GM12878 (cell line): ENCODE data around the gene COL7A1. TPM values are rescaled to one million over a fixed set of nuclear protein-coding genes. Genes with fewer than 3 reads are reported as not detected.

ENCODE experiments used
- ATAC-seq: fragments of 200-7000 bp; cut with Tn5 transposase; 3 replicates; pipeline ENCODE4 v1.9.1; 2020; ENCODE audit warnings: mild to moderate bottlenecking, moderate library complexity
- BruUV-seq: library from RNA; stranded (reverse); fragments of 400-500 nt; replicated peaks from 2 replicates; lab custom pipeline; 2021; lab: Mats Ljungman, UMichigan
- CTCF ChIA-PET: fragments of 300-600 bp; sonication (Branson Sonifier 250); formaldehyde crosslinking; extraction: SDS; loops from one replicate; lab custom pipeline; 2021; ENCODE audit warnings: inconsistent platforms; lab: Yijun Ruan, JAX
- POLR2A ChIA-PET: fragments of 350-600 bp; formaldehyde crosslinking; extraction: SDS; loops from one replicate; lab custom pipeline; 2021; ENCODE audit warnings: inconsistent platforms; lab: Charles Lee
- RAD21 ChIA-PET: fragments of 300-600 bp; sonication (Branson Sonifier 250); formaldehyde crosslinking; loops from one replicate; lab custom pipeline; 2023; ENCODE audit warnings: antibody characterized with exemption; ENCODE audit not compliant: unreplicated experiment; lab: Charles Lee
- SMC1A ChIA-PET: fragments of 300-600 bp; sonication (Branson Sonifier 250); formaldehyde crosslinking; loops from one replicate; lab custom pipeline; 2023; ENCODE audit not compliant: unreplicated experiment, uncharacterized antibody; lab: Charles Lee
- DNase-seq: peaks from one replicate; pipeline ENCODE4 v3.0.0-alpha.2; 2011; ENCODE audit warnings: low read depth, low spot score
- FAIRE-seq: peaks from 3 replicates; lab custom pipeline; 2011; peaks lifted over from hg19 to GRCh38; lab: Jason Lieb, UNC
- H2AFZ ChIP-seq: 2 replicates; pipeline ENCODE4 v1.6.0; 2011; ENCODE audit warnings: low read depth, low read length, control low read depth; ENCODE audit not compliant: control insufficient read depth
- H3K27ac ChIP-seq: 2 replicates; pipeline ENCODE4 v1.5.1; 2011; ENCODE audit warnings: control low read depth; ENCODE audit not compliant: control insufficient read depth, insufficient read depth
- H3K27me3 ChIP-seq, 2 experiments: replicated peaks in 1 of 2; 2 replicates each; pipeline versions ENCODE4 v1.6.0 to v1.6.1; 2011; ENCODE audit warnings: low read length in 1 of 2; ENCODE audit not compliant: control insufficient read depth in 2 of 2, insufficient read depth in 2 of 2
- H3K36me3 ChIP-seq, 2 experiments: 2 replicates each; pipeline ENCODE4 v1.5.1; 2011; ENCODE audit warnings: low read length in 1 of 2; ENCODE audit not compliant: control insufficient read depth in 2 of 2, insufficient read depth in 2 of 2
- H3K4me1 ChIP-seq: 2 replicates; pipeline ENCODE4 v1.6.1; 2011; ENCODE audit warnings: mild to moderate bottlenecking, low read length, moderate library complexity, mixed read lengths; ENCODE audit not compliant: control insufficient read depth, insufficient read depth
- H3K4me2 ChIP-seq: 2 replicates; pipeline ENCODE4 v1.6.0; 2011; ENCODE audit warnings: control low read depth; ENCODE audit not compliant: control insufficient read depth, insufficient read depth
- H3K4me3 ChIP-seq: fragments of 200-600 bp; sonication (generic); 2 replicates; pipeline ENCODE4 v1.5.1; 2016
- H3K79me2 ChIP-seq: 2 replicates; pipeline ENCODE4 v1.6.0; 2011; ENCODE audit warnings: low read length; ENCODE audit not compliant: control insufficient read depth, insufficient read depth
- H3K9ac ChIP-seq: 2 replicates; pipeline ENCODE4 v1.8.0; 2011; ENCODE audit warnings: low read length, control low read depth, mixed read lengths; ENCODE audit not compliant: control insufficient read depth, insufficient read depth
- H3K9me3 ChIP-seq: replicated peaks from 3 replicates; pipeline ENCODE4 v1.5.1; 2011; ENCODE audit warnings: mild to moderate bottlenecking, low read length; ENCODE audit not compliant: control insufficient read depth, insufficient read depth
- H4K20me1 ChIP-seq: 2 replicates; pipeline ENCODE4 v1.6.0; 2011; ENCODE audit not compliant: control insufficient read depth, insufficient read depth
- CEBPB ChIP-seq, 2 experiments: fragments of 150-350 bp in 1 of 2; IDR thresholded peaks; 2 replicates each; pipeline ENCODE4 v1.6.1; 2012 to 2014; ENCODE audit warnings: low read depth in 2 of 2, low read length in 2 of 2, borderline replicate concordance in 1 of 2, inconsistent platforms in 1 of 2
- ESRRA ChIP-seq: IDR thresholded peaks from 2 replicates; pipeline ENCODE4 v1.6.1; 2012; ENCODE audit warnings: mild to moderate bottlenecking, low read length, improper control_type of control experiment
- IKZF1 ChIP-seq: fragments of 450-650 bp; conservative IDR thresholded peaks from 2 replicates; pipeline ENCODE4 v1.6.1; 2017; ENCODE audit warnings: antibody characterized with exemption, mild to moderate bottlenecking
- KAT2A ChIP-seq: conservative IDR thresholded peaks from 2 replicates; pipeline ENCODE4 v1.6.1; 2011; ENCODE audit warnings: low read depth, low read length; ENCODE audit not compliant: control insufficient read depth
- MYC ChIP-seq: IDR thresholded peaks from 2 replicates; pipeline ENCODE4 v1.6.1; 2011; ENCODE audit warnings: mild to moderate bottlenecking, low read length, moderate library complexity, inconsistent platforms; ENCODE audit not compliant: insufficient read depth, insufficient replicate concordance, insufficient read length, severe bottlenecking
- NFIC ChIP-seq: IDR thresholded peaks from 2 replicates; pipeline ENCODE4 v1.6.1; 2012; ENCODE audit warnings: low read depth, mild to moderate bottlenecking, inconsistent platforms, low read length, moderate library complexity
- PBX3 ChIP-seq: IDR thresholded peaks from 2 replicates; pipeline ENCODE4 v1.6.1; 2011; ENCODE audit warnings: mild to moderate bottlenecking, low read depth, low read length, moderate library complexity; ENCODE audit not compliant: insufficient replicate concordance
- USF2 ChIP-seq: IDR thresholded peaks from 2 replicates; pipeline ENCODE4 v1.6.1; 2011; ENCODE audit warnings: low read depth, low read length, improper control_type of control experiment, borderline replicate concordance
- ZBTB11 ChIP-seq: fragments of 450-650 bp; formaldehyde crosslinking; IDR thresholded peaks from 2 replicates; pipeline ENCODE4 v1.5.0; 2022; ENCODE audit warnings: mild to moderate bottlenecking, missing genetic modification characterization
- ZSCAN29 ChIP-seq: fragments of 450-650 bp; IDR thresholded peaks from 2 replicates; pipeline ENCODE4 v1.6.1; 2017; ENCODE audit warnings: mild to moderate bottlenecking, moderate library complexity
- WGBS: methylation state at CpG from one replicate; pipeline ENCODE4 v1.1.6; 2016; ENCODE audit warnings: low lambda C conversion rate; ENCODE audit not compliant: insufficient replicate concordance, insufficient coverage; ENCODE audit errors: missing lambda C conversion rate; 5-methylcytosine and 5-hydroxymethylcytosine counted together
- in situ Hi-C: fragments of 300-500 bp; cut with MboI; formaldehyde crosslinking; loops from 9 replicates; pipeline ENCODE4 v1.14.3; 2018; ENCODE audit warnings: mixed read lengths
- intact Hi-C: fragments of 100-400 bp; cut with micrococcal nuclease; formaldehyde crosslinking; loops from one replicate; pipeline ENCODE4 v1.14.2; 2022; ENCODE audit not compliant: unreplicated experiment
- polyA plus RNA-seq, 11 experiments: library from polyadenylated mRNA; depleted of rRNA in 4 of 11; unstranded in 6 of 11; stranded (reverse) in 5 of 11; fragments of >200 nt; fragmentation: Nextera tagmentation in 4 of 11; fragmentation: Illumina TruSeq in 1 of 11; extraction: Ambion mirVana in 4 of 11; extraction: Trizol in 1 of 11; gene quantifications; 1 replicate in 1 of 11; 2 replicates in 10 of 11; pipeline versions ENCODE4 v1.2.1 to v1.2.3, GENCODE V29; 2011 to 2016; ENCODE audit warnings: inconsistent platforms in 2 of 11, missing spikeins in 2 of 11, low read depth in 1 of 11
- total RNA-seq, 4 experiments: library from RNA; depleted of rRNA in 3 of 4; stranded (reverse); fragments of >200 nt in 3 of 4; fragmentation: Illumina TruSeq in 1 of 4; extraction: Trizol in 1 of 4; gene quantifications; 2 replicates each; pipeline versions ENCODE4 v1.2.1 to v1.2.3, GENCODE V29; 2013 to 2021

COL7A1 gene
- total and polyA plus RNA-seq, 10 of the 15 experiments (the other 5 are each of a cell fraction or from before 2014, with no cell fraction given) = 0.01 to 1.9 (median 0.29) TPM; not detected in 1

- peaks cover 3 to 27% of the 10 kb centered on the region in 2 experiments; a peak in 2 of 4 replicates for H3K36me3 ChIP-seq
- no TSS peak for BruUV-seq
- TF ChIP-seq MYC (no peak), CEBPB (IDR thresholded peaks at IDR 0.05; ENCODE audit: borderline replicate concordance in 1 of 2, low read depth in 2 of 2, low read length in 2 of 2) (no peak), IKZF1 (no peak), ESRRA (no peak), PBX3 (no peak), NFIC (no peak), KAT2A (no peak), ZSCAN29 (no peak), USF2 (no peak), ZBTB11 (CRISPR knock-in tag) (no peak)
- TF ChIP-seq, all 136 proteins: peak for 0
- ChIA-PET SMC1A (no interaction called here), RAD21 (interaction anchor here (0.8 kb wide), 1 partner anchor 101 kb away, joined by 4 read pairs; no protein-coding TSS in a partner anchor), POLR2A (interaction anchor here (0.6 to 0.7 kb wide), 3 partner anchors 29 to 216 kb away, joined by 4 to 12 read pairs (median 4); no protein-coding TSS in a partner anchor), CTCF (interaction anchor here (0.6 to 0.9 kb wide), 3 partner anchors 13 to 633 kb away, joined by 3 to 4 read pairs (median 3); no protein-coding TSS in a partner anchor)
- H4K20me1 ChIP-seq = no peaks in the 10 kb centered on the region; the same call in 1 of the 2 replicates
- no peak overlapping the region for H2AFZ ChIP-seq
- no peak overlapping the region for H3K4me2 ChIP-seq
- no peaks in the 10 kb centered on the region for H3K4me1 ChIP-seq
- no peak for DNase-seq
- no peak overlapping the region for H3K27ac ChIP-seq
- no peak for ATAC-seq
- H3K27me3 ChIP-seq = no peaks in the 10 kb centered on the region
- H3K9ac ChIP-seq = no peak overlapping the region
- H3K4me3 ChIP-seq = no peak overlapping the region
- WGBS = 91% methylated on average over 5 of the region's 5 CpGs
- intact Hi-C loops = no loop called here
- no peaks in the 10 kb centered on the region for H3K9me3 ChIP-seq
- in situ Hi-C loops = no loop called here
- no peaks in the 10 kb centered on the region for H3K79me2 ChIP-seq
- FAIRE-seq = no peak
Observed at GRCh38 chr3:48536785-48537184, 58.3 kb downstream of the COL7A1 start.
